Activated T-cell treated with anti-CD3 and anti-CD28 coated beads, Interleukin-2, amount 50 U/mL, for 1 hour (primary cell): ENCODE data around the gene PKD1L1.
"Not testable (repeated sequence)": the region's sequence is repeated elsewhere in the genome, so short reads cannot be mapped to it uniquely, and the experiment has no call there.

Experiments
- DNase-seq: peaks from one replicate; pipeline ENCODE4 v3.0.0-alpha.2; 2020

Gene PKD1L1

GRCh38 chr7:47759056-47759706, 189.1 kb downstream of the PKD1L1 start:
- no peak for DNase-seq

GRCh38 chr7:47758546-47758945, 189.7 kb downstream of the PKD1L1 start:
- no peak for DNase-seq

DNA sequence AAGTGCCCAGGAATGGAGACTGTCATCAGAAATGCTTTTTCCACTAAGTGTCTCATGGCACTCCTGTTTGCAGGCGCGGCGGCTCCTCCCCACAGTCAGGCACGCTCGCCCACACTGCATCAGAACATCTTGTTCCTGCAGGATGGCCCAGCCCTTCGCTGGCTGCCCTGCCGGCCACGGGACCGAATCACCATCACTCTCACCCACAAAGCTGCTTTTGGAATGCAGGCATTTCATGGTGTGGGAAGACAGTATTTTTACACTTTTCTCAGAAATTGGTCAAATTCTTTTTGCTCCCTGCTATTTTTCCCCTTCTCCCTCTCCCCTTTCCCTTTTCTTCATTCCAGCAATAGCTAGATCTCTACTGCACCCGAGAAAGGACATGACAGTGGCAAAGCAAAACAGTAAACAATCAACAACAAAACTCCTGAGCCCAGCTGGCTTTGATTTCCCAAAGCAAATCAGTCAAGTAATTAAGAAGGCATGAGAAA, 190.3 kb downstream of the PKD1L1 start:
- no peak for DNase-seq

- no peak for DNase-seq
Observed at GRCh38 chr7:47756636-47757035, 191.6 kb downstream of the PKD1L1 start.

- no peak for DNase-seq
Observed at GRCh38 chr7:47755248-47755647, 193.0 kb downstream of the PKD1L1 start.

DNA sequence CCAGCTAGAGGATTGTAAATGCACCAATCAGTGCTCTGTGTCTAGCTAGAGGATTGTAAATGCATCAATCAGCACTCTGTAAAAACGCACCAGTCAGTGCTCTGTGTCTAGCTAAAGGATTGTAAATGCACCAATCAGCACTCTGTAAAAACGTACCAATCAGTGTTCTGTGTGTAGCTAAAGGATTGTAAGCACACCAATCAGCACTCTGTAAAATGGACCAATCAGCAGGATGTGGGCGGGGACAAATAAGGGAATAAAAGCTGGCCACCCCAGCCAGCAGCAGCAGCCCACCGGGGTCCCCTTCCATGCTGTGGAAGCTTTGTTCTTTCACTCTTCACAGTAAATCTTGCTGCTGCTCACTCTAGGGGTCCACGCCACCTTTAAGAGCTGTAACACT, 196.5 kb downstream of the PKD1L1 start:
- not testable (repeated sequence) for DNase-seq

DNA sequence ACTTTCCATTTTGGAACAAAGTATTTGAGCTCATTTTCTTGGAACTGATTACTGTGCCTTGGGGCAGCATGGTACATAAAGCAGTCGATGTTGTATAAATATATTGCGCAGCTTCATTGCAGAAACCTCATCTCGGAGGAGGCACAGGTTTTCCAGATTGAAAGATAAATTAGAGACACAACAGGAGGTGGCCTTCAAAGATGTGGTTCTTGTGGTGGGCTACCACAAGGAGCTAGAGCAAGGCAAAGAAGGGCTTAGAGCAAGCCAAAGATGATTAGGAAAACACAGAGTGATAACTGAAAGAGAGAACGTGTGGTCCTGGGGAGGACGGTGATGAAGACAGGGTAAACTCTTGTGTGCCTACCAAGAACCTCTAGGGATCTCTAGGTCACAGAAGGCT, 197.2 kb downstream of the PKD1L1 start:
- DNase-seq = no peak

DNA sequence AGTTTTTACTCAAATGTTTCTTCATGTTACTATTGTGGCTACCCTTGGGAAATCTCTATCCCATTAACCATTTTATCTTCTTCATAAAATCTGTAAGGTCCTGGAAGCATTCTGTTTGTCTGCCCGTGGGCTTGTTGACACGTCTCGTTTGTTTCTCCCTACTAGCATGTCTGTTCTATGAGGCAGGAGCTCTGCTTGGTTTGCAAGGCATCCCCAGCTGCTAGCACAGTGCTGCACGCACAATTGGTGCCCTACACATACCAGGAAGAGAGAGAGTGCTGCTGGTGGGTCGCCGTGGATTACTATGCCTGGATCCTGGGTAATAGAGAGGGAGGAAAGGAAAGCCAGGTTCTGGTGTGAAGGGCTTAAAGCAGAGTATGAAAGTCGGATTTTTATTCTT, 200.2 kb downstream of the PKD1L1 start:
- no peak for DNase-seq

DNA sequence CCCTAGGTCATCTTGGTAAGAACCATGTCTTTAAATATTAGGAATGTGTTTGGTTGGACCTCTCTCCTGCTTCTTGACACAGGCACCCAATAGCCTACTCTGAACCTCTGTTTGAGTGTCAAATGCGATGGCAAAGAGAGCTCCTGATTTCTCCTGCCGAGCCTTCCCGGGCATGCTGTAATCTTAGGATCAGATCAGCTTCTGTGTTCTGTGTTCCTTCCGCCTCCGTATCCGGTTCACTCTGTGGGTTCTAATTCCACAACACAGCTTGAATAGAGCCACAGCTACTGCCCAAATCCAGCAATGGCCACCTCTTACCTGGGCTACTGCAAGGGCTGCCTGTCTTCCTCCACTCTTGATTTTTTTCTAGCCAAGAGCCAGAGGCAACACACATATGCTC, 201.1 kb downstream of the PKD1L1 start:
- DNase-seq = no peak

DNA sequence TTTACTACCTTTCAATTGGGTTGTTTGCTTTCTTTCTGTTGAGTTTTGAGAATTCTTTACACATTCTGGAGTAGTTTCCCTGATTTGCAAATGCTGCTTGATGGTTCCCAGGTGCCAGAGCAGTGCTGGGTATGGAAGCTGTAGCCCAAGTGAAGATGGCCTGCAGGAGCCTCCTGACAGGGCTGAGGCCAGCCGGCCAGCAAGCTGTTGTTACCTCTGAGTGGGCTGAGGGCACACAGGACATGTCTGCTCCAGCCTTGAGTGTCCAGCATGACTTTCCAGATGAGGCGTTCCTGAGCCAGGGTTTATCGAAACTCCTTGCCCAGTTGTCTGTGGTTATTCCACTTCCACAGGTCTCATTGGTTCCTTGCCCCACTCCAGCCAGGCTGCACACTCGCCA, 201.8 kb downstream of the PKD1L1 start:
- DNase-seq = no peak

DNA sequence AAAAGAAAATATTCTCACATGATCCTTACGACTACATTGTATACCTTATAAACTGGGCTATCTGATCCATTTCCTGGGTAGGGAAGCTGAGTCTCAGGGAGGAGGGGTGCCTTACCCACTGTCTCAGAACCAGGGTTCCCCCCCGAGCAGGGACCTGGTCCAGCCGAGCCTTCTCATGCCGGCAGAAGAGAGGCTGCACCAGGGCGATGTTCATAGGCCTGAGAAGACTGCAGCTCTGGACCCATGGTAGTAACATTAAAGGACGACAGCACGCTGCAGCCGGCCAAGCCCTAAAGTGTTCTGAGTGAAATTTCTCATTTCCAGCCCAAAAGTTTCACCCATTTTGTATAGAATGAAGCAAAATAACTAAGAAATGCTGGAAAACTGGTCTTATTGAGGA, 203.4 kb downstream of the PKD1L1 start:
- DNase-seq = no peak

GRCh38 chr7:47743965-47744591, 204.2 kb downstream of the PKD1L1 start:
- no peak for DNase-seq

DNA sequence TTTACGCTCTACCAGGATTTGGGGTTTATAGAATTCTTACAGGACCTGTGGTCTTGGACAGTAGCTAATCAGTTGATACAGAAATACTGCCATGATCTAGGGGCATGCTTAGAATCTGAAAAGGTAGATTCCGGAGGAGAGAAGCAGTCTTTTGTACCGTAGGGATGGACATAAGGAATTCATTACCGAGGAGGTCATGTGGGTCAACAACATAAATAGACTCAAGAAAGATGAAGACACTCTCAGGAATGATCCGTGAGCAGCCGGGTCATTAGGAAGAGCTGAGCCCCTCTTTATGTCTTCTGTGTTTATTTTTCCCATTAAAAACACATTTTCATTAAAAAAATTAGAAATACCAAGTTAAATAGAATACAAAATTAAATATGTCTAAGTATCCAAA, 206.3 kb downstream of the PKD1L1 start:
- DNase-seq = no peak

DNA sequence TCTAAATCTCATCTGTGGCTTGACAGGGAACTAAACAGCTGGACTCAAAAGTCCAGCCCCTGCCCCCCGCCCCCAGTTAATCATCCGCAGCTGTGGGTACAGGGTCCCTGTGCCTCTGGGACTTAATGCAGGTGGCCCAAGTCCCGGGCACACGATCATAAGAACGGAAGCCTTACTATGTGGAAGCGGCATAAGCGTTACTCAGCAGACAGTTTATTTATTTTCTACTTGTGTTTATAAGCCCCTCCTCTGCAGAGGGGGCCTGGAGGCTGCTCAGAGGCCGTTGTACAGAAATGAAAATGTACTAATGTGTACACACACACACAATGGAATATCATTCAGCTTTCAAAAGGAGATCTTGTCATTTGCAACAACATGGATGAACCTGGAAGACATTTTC, 208.4 kb downstream of the PKD1L1 start:
- no peak for DNase-seq

DNA sequence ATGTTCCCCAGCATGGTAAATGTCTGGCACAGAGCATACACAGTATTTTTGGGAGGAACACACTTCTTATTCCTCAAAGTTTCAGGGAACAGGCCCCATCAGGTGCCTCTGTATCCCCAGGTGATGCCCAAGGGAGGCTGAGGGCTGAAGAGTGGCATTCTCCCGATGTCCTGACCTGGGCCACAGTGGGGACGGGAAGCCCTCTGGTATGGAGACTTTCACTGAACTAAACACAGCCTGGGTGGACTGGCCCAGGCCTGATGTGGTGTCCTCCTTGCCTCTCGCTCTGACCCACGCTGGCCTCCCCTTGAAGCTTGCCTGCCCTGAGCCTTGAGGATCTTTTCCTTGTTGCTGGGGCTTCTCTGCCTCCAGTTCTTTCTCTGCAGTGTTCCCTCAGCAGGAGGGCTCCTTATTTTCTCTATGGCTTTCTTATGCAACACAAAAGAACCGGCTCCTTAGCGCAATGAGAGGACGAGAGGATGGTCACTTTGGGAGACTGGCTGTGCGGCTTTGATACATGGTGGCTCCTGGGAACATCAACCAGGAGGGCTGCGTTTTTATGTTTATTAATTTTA, 208.9 kb downstream of the PKD1L1 start:
- no peak for DNase-seq

- no peak for DNase-seq
Observed at GRCh38 chr7:47738563-47739166, 209.6 kb downstream of the PKD1L1 start.

- DNase-seq = no peak
Observed at GRCh38 chr7:47737601-47738000, 210.7 kb downstream of the PKD1L1 start.

DNA sequence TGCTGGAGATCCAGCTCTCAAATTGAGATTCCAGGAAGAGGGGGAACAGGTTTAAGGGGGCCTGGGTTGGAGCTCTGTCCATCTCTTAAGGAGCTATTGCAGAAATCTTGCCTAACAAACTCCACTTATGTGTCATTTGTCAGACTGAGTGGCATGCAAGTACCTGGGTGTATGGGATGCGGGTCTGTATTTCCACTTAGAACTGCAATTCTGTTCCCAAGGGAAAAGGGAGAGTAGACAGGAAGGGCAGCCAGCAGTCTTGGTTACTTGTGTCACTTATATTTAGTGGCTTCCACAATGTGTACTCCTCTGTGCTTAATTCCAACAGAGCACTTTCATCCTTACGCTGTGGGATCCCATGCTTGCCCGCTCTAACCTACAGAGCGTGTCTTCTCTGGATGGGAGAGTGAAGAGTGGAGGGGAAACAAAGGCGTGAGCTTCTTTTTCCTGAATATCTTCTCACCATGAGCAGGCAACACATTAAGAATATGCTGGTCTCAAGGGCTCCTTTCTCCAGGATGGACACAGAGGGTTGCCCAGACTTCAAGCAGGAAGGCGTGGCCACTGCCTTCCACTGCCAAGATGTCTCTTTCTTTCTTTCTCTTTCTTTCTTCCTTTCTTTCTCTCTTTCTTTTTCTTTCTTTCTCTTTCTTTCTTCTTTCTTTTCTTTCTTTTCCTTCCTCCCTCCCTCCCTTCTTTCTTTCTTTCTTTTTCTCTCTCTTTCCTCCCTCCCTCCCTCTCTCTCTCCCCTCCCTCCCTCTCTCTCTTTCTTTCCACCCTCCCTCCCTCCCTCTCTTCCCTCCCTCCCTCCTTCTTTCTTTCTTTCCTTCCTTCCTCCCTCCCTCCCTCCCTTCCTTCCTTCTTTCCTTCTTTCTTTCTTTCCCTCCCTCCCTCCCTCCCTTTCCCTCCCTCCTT, 212.6 kb downstream of the PKD1L1 start:
- no peak for DNase-seq

- no peak for DNase-seq
Observed at GRCh38 chr7:47734949-47735291, 213.3 kb downstream of the PKD1L1 start.

- DNase-seq = no peak
Observed at GRCh38 chr7:47734287-47734948, 213.8 kb downstream of the PKD1L1 start.

GRCh38 chr7:47730142-47730541, 218.1 kb downstream of the PKD1L1 start:
- DNase-seq = no peak

- no peak for DNase-seq
Observed at GRCh38 chr7:47726047-47726726, 222.1 kb downstream of the PKD1L1 start.
